Fibroblast of villous mesenchyme (primary cell): ENCODE data around the gene ALDH1L2. TPM values are rescaled to one million over a fixed set of nuclear protein-coding genes. Genes with fewer than 3 reads are reported as not detected.

Experiments
- DNase-seq: peaks from one replicate; pipeline ENCODE4 v3.0.0-alpha.2; 2010; ENCODE audit warnings: low read depth
- H3K4me3 ChIP-seq: 2 replicates; pipeline ENCODE4 v1.5.1; 2011; ENCODE audit warnings: low read depth, mild to moderate bottlenecking, low read length
- total RNA-seq: library from RNA; depleted of rRNA; stranded (reverse); fragments of >200 nt; gene quantifications from 2 replicates; pipeline ENCODE4 v1.2.3, GENCODE V29; 2012
- TF ChIP-seq, protein P1 (sequence below): IDR thresholded peaks from 2 replicates; pipeline ENCODE4 v1.5.1; 2012; ENCODE audit warnings: low read depth, mild to moderate bottlenecking, low read length; ENCODE audit not compliant: insufficient read depth

Gene ALDH1L2
- total RNA-seq, 1 donor = 23.3 TPM

DNA sequence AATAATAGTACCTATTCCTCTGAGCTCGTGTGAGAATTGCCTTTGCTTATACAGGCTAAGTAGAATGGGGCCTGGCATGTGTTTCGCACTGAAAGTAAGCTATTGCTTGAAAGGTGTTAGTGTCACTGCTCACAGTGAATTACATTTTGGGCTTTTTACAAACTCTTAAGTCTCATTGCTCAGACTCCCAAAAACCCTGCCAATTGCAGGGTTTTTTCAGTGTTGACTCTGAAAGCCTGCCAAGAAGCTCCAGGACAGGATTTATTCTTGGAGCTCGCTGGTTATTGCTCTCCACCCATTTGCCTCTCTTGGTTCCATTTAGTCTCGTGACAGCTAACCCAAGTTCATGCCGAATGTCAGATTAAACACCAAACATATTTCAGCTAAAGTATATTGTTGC lies 58.4 kb downstream of the ALDH1L2 start:
- peak; percentile 25 for DNase-seq
- TF ChIP-seq, protein P1, sequence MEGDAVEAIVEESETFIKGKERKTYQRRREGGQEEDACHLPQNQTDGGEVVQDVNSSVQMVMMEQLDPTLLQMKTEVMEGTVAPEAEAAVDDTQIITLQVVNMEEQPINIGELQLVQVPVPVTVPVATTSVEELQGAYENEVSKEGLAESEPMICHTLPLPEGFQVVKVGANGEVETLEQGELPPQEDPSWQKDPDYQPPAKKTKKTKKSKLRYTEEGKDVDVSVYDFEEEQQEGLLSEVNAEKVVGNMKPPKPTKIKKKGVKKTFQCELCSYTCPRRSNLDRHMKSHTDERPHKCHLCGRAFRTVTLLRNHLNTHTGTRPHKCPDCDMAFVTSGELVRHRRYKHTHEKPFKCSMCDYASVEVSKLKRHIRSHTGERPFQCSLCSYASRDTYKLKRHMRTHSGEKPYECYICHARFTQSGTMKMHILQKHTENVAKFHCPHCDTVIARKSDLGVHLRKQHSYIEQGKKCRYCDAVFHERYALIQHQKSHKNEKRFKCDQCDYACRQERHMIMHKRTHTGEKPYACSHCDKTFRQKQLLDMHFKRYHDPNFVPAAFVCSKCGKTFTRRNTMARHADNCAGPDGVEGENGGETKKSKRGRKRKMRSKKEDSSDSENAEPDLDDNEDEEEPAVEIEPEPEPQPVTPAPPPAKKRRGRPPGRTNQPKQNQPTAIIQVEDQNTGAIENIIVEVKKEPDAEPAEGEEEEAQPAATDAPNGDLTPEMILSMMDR = no peak
- H3K4me3 ChIP-seq = no peak overlapping the region

DNA sequence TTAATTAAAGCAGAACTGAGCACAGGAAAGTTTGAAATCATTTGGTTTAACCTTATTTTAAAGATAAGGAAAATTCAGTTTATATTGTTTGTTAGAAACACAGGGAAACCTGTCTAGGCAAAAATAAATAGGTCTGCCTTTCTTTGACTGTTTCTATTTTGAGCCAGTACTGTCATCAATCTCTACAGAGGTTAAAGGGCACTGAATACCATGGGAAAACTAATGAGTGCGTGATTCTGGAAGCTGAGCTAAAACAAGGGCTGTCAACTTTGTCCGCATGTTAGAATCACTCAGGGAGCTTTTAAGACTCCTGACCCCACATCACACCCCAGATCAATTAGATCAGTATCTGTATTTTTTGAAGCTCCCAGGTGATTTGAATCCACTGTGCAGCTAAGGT lies 59.3 kb downstream of the ALDH1L2 start:
- H3K4me3 ChIP-seq = no peak overlapping the region
- TF ChIP-seq, protein P1 = no peak
- no peak for DNase-seq

DNA sequence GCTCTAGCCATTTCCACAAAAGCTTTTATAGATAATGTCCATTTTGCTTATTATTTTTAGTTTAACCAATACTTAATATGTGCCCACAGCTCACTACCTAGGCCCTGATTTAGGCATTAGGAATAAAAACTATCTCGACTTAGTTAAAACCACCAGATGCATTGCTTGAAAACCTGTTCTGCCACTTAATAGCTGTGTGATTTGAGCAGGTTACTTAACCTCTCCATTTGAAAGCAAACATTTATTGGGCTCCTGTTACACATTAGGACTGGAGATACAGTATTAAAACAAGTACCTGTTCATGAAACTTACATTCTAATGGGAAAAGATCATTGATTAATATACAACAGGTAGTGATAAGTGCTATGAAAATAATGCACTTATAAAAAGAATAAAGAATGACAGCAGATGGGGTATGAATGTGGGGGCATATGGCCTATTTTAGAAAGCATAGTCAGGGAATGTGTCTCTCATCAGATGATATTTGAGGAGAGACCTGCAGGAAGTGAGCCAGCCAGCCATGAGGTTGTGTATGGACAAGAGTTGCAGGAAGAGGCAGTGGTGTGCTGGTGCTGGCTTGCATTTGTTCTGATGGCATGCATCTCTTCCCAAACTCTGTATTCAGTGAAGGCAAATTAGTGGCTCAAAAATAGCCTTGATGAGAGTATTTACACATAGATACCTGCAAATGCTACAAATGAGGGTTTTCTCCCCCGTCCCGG lies 63.9 kb downstream of the ALDH1L2 start:
- TF ChIP-seq, protein P1 = no peak
- DNase-seq = no peak
- no peak overlapping the region for H3K4me3 ChIP-seq

DNA sequence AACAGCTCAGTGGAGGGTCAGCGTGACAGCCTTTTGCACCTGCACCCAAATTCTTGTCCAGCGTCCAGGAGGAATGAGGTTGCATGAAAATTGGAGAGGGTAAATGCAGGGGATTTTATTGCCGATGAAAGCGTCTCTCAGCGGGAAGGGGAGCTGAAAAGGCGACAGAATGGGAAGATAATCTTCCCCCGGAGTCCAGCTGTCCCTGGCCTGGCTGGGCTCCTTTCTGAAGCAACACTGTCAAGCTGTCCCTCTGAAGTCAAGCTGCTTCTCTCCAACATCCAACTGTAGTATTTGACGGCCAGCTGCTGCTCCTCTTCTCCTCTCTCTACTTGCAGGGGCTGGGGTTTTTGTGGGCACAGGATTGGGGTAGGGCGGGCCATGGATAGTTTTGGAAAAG lies 65.5 kb downstream of the ALDH1L2 start:
- no peak for DNase-seq
- TF ChIP-seq, protein P1 = no peak

DNA sequence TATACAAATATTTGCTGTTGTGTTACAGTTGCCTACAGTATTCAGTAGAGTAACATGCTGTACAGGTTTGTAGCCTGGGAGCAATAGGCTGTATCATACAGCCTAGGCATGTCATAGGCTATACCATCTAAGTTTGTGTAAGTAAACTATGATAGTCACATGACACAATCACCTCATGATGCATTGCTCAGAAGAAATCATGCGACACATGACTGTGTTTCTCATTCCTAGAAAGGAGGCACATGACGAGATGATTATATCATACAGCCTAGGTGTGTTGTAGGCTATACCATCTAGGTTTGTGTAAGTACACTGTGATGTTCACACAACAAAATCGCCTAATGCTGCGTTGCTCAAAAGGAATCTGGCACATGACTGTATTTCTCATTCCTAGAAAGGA lies 66.2 kb downstream of the ALDH1L2 start:
- DNase-seq = peak; percentile 6
- TF ChIP-seq, protein P1 = no peak
- H3K4me3 ChIP-seq = no peak overlapping the region

More for the DNA sequence above, 65.5 kb downstream of the ALDH1L2 start:
- H3K4me3 ChIP-seq = no peak overlapping the region

DNA sequence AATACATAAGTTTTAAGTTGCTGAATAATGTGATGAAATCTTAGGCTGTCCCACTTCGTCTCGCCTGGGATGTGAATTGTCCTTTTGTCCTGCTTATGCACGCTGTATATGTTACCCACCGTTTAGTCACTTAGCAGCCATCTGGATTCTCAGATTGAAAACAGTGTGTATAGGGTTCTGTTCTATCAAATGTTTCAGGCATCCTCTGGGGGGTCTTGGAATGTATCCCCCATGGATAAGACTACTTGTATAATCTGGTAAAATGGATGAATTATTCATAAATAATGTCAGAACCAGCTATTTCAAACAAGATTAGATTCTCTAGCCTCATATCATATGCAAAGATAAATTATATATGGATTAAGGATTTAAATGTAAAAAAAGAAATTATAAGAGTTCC lies 68.7 kb downstream of the ALDH1L2 start:
- H3K4me3 ChIP-seq = no peak overlapping the region
- DNase-seq = no peak
- TF ChIP-seq, protein P1 = no peak

DNA sequence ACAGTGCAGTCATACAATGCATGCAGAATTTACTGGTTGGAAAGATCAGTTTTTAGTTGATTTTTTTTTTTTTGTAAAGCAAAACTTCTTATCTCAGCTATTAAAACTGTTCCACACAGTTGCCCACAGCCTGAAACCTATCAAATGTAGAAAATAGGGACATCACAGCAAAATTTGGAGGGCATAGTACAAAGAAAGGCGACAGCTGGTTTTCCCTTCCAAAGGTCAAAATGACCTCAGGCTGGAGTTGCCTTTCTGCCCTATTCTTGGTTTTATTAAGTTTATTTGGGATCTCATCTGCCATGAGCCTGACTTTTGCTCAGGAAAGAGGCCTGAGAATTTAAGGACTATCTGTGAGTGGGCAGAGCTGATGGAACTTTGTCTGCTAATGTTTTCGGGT lies 69.7 kb downstream of the ALDH1L2 start:
- no peak overlapping the region for H3K4me3 ChIP-seq
- DNase-seq = no peak
- TF ChIP-seq, protein P1 = no peak
